GM23338 (cell line): ENCODE data around the gene RNF182.

Experiments used
- CREB1 ChIP-seq: fragments of 250-450 bp; sonication (Bioruptor Pico); IDR thresholded peaks from 2 replicates; pipeline ENCODE4 v1.5.0; 2020; ENCODE audit warnings: low read depth, mild to moderate bottlenecking, moderate library complexity
- EZH2 ChIP-seq: fragments of 200-600 bp; sonication (generic); IDR thresholded peaks from one replicate; pipeline ENCODE4 v1.8.0; 2017; ENCODE audit warnings: antibody characterized with exemption, mild to moderate bottlenecking, low read depth; ENCODE audit not compliant: unreplicated experiment
- EZH2phosphoT487 ChIP-seq: fragments of 200-600 bp; sonication (generic); IDR thresholded peaks from one replicate; pipeline ENCODE4 v1.8.1; 2018; ENCODE audit warnings: antibody characterized with exemption; ENCODE audit not compliant: unreplicated experiment
- JUNB ChIP-seq: IDR thresholded peaks from one replicate; pipeline ENCODE4 v1.6.1; 2016; ENCODE audit warnings: antibody characterized with exemption; ENCODE audit not compliant: unreplicated experiment
- NANOG ChIP-seq: IDR thresholded peaks from 2 replicates; pipeline ENCODE4 v1.6.1; 2016; ENCODE audit warnings: antibody characterized with exemption, borderline replicate concordance
- POLR2AphosphoS5 ChIP-seq: IDR thresholded peaks from 2 replicates; pipeline ENCODE4 v1.6.1; 2016; ENCODE audit warnings: antibody characterized with exemption, low read depth
- STAT1 ChIP-seq: IDR thresholded peaks from one replicate; pipeline ENCODE4 v1.6.1; 2016; ENCODE audit warnings: antibody characterized with exemption; ENCODE audit not compliant: unreplicated experiment
- ZNF331 ChIP-seq: fragments of 250-450 bp; sonication (Bioruptor Pico); IDR thresholded peaks from 2 replicates; pipeline ENCODE4 v1.5.0; 2020; ENCODE audit warnings: low read depth, mild to moderate bottlenecking, moderate library complexity
- TF ChIP-seq, protein P1 (sequence below), 2 experiments: fragments of 200-600 bp in 1 of 2; sonication (generic) in 1 of 2; conservative IDR thresholded peaks; 2 replicates each; pipeline versions ENCODE4 v1.5.1 to v1.6.1; 2016 to 2017; ENCODE audit warnings: antibody characterized with exemption in 2 of 2, low read depth in 2 of 2, mild to moderate bottlenecking in 2 of 2, moderate library complexity in 1 of 2
- TF ChIP-seq, protein P2 (sequence below): IDR thresholded peaks from one replicate; pipeline ENCODE4 v1.6.1; 2018; ENCODE audit warnings: antibody characterized with exemption; ENCODE audit not compliant: unreplicated experiment
- TF ChIP-seq, protein P3 (sequence below): IDR thresholded peaks from 2 replicates; pipeline ENCODE4 v1.6.1; 2016; ENCODE audit warnings: antibody characterized with exemption
- TF ChIP-seq, protein P4 (sequence below): fragments of 250-450 bp; sonication (Bioruptor Pico); IDR thresholded peaks from 2 replicates; pipeline ENCODE4 v1.5.0; 2020; ENCODE audit warnings: mild to moderate bottlenecking, moderate library complexity

DNA sequence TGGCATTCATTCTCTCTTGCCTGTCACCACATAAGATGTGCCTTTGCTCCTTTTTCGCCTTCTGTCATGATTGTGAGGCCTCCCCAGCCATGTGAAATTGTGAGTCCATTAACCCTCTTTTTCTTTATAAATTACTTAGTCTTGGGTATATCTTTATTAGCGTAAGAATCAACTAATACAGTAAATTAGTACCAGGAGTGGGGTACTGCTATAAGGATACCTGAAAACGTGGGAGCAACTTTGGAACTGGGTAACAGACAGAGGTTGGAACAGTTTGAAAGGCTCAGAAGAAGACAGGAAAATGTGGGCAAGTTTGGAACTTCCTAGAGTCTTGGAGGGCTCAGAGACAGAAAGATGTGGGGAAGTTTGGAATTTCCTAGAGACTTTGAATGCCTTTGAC, 46.6 kb downstream of the RNF182 start:
- TF ChIP-seq POLR2AphosphoS5 (no peak), STAT1 (no peak), CREB1 (no peak), EZH2 (no peak), JUNB (no peak), EZH2phosphoT487 (no peak), ZNF331 (CRISPR knock-in tag) (no peak), NANOG (no peak)
- TF ChIP-seq, protein P1, sequence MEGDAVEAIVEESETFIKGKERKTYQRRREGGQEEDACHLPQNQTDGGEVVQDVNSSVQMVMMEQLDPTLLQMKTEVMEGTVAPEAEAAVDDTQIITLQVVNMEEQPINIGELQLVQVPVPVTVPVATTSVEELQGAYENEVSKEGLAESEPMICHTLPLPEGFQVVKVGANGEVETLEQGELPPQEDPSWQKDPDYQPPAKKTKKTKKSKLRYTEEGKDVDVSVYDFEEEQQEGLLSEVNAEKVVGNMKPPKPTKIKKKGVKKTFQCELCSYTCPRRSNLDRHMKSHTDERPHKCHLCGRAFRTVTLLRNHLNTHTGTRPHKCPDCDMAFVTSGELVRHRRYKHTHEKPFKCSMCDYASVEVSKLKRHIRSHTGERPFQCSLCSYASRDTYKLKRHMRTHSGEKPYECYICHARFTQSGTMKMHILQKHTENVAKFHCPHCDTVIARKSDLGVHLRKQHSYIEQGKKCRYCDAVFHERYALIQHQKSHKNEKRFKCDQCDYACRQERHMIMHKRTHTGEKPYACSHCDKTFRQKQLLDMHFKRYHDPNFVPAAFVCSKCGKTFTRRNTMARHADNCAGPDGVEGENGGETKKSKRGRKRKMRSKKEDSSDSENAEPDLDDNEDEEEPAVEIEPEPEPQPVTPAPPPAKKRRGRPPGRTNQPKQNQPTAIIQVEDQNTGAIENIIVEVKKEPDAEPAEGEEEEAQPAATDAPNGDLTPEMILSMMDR (conservative IDR thresholded peaks at IDR 0.05; ENCODE audit: low read depth in 2 of 2) = no peak
- TF ChIP-seq, protein P2, sequence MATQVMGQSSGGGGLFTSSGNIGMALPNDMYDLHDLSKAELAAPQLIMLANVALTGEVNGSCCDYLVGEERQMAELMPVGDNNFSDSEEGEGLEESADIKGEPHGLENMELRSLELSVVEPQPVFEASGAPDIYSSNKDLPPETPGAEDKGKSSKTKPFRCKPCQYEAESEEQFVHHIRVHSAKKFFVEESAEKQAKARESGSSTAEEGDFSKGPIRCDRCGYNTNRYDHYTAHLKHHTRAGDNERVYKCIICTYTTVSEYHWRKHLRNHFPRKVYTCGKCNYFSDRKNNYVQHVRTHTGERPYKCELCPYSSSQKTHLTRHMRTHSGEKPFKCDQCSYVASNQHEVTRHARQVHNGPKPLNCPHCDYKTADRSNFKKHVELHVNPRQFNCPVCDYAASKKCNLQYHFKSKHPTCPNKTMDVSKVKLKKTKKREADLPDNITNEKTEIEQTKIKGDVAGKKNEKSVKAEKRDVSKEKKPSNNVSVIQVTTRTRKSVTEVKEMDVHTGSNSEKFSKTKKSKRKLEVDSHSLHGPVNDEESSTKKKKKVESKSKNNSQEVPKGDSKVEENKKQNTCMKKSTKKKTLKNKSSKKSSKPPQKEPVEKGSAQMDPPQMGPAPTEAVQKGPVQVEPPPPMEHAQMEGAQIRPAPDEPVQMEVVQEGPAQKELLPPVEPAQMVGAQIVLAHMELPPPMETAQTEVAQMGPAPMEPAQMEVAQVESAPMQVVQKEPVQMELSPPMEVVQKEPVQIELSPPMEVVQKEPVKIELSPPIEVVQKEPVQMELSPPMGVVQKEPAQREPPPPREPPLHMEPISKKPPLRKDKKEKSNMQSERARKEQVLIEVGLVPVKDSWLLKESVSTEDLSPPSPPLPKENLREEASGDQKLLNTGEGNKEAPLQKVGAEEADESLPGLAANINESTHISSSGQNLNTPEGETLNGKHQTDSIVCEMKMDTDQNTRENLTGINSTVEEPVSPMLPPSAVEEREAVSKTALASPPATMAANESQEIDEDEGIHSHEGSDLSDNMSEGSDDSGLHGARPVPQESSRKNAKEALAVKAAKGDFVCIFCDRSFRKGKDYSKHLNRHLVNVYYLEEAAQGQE = no peak
- TF ChIP-seq, protein P3, sequence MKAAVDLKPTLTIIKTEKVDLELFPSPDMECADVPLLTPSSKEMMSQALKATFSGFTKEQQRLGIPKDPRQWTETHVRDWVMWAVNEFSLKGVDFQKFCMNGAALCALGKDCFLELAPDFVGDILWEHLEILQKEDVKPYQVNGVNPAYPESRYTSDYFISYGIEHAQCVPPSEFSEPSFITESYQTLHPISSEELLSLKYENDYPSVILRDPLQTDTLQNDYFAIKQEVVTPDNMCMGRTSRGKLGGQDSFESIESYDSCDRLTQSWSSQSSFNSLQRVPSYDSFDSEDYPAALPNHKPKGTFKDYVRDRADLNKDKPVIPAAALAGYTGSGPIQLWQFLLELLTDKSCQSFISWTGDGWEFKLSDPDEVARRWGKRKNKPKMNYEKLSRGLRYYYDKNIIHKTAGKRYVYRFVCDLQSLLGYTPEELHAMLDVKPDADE = no peak
- TF ChIP-seq, protein P4, sequence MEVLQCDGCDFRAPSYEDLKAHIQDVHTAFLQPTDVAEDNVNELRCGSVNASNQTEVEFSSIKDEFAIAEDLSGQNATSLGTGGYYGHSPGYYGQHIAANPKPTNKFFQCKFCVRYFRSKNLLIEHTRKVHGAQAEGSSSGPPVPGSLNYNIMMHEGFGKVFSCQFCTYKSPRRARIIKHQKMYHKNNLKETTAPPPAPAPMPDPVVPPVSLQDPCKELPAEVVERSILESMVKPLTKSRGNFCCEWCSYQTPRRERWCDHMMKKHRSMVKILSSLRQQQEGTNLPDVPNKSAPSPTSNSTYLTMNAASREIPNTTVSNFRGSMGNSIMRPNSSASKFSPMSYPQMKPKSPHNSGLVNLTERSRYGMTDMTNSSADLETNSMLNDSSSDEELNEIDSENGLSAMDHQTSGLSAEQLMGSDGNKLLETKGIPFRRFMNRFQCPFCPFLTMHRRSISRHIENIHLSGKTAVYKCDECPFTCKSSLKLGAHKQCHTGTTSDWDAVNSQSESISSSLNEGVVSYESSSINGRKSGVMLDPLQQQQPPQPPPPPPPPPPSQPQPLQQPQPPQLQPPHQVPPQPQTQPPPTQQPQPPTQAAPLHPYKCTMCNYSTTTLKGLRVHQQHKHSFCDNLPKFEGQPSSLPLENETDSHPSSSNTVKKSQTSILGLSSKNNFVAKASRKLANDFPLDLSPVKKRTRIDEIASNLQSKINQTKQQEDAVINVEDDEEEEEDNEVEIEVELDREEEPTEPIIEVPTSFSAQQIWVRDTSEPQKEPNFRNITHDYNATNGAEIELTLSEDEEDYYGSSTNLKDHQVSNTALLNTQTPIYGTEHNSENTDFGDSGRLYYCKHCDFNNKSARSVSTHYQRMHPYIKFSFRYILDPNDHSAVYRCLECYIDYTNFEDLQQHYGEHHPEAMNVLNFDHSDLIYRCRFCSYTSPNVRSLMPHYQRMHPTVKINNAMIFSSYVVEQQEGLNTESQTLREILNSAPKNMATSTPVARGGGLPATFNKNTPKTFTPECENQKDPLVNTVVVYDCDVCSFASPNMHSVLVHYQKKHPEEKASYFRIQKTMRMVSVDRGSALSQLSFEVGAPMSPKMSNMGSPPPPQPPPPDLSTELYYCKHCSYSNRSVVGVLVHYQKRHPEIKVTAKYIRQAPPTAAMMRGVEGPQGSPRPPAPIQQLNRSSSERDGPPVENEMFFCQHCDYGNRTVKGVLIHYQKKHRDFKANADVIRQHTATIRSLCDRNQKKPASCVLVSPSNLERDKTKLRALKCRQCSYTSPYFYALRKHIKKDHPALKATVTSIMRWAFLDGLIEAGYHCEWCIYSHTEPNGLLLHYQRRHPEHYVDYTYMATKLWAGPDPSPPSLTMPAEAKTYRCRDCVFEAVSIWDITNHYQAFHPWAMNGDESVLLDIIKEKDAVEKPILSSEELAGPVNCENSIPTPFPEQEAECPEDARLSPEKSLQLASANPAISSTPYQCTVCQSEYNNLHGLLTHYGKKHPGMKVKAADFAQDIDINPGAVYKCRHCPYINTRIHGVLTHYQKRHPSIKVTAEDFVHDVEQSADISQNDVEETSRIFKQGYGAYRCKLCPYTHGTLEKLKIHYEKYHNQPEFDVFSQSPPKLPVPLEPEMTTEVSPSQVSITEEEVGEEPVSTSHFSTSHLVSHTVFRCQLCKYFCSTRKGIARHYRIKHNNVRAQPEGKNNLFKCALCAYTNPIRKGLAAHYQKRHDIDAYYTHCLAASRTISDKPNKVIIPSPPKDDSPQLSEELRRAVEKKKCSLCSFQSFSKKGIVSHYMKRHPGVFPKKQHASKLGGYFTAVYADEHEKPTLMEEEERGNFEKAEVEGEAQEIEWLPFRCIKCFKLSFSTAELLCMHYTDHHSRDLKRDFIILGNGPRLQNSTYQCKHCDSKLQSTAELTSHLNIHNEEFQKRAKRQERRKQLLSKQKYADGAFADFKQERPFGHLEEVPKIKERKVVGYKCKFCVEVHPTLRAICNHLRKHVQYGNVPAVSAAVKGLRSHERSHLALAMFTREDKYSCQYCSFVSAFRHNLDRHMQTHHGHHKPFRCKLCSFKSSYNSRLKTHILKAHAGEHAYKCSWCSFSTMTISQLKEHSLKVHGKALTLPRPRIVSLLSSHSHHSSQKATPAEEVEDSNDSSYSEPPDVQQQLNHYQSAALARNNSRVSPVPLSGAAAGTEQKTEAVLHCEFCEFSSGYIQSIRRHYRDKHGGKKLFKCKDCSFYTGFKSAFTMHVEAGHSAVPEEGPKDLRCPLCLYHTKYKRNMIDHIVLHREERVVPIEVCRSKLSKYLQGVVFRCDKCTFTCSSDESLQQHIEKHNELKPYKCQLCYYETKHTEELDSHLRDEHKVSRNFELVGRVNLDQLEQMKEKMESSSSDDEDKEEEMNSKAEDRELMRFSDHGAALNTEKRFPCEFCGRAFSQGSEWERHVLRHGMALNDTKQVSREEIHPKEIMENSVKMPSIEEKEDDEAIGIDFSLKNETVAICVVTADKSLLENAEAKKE (CRISPR knock-in tag) = no peak
